Measurements from ENCODE around the gene RIMKLA. TPM values are rescaled to one million over a fixed set of nuclear protein-coding genes. Genes with fewer than 3 reads are reported as not detected.

Gene RIMKLA
- total and polyA plus RNA-seq, 2 of the 13 experiments (the other 11 are each of a cell fraction or from before 2014, with no cell fraction given), result 2.5 to 3.8 TPM

- TF ChIP-seq NFIB (CRISPR knock-in tag; IDR thresholded peaks at IDR 0.05; ENCODE audit: borderline replicate concordance) (no peak), TCF7 (IDR thresholded peaks at IDR 0.05; ENCODE audit: low read depth) (no peak), FUBP1 (CRISPR knock-in tag; IDR thresholded peaks at IDR 0.05; ENCODE audit: borderline replicate concordance) (no peak), NFE2L2 (IDR thresholded peaks at IDR 0.05; ENCODE audit: low read length) (no peak), PRMT3 (CRISPR knock-in tag; IDR thresholded peaks at IDR 0.05; ENCODE audit: borderline replicate concordance, low read depth) (no peak), BCL3 (CRISPR knock-in tag; IDR thresholded peaks at IDR 0.05) (no peak), HOXA3 (CRISPR knock-in tag; IDR thresholded peaks at IDR 0.05) (peak; percentile 33; the same call in 1 of the 2 replicates), YEATS4 (CRISPR knock-in tag; IDR thresholded peaks at IDR 0.05; ENCODE audit: borderline replicate concordance) (peak; percentile 9), RARA (CRISPR knock-in tag; IDR thresholded peaks at IDR 0.05) (no peak), CAMTA2 (CRISPR knock-in tag; IDR thresholded peaks at IDR 0.05; ENCODE audit: borderline replicate concordance) (0 out of 2 replicates have a peak, but pooled peaks have one; percentile 48), ZNF142 (CRISPR knock-in tag; IDR thresholded peaks at IDR 0.05) (no peak), ZNF605 (CRISPR knock-in tag; IDR thresholded peaks at IDR 0.05) (peak; percentile 71; the same call in 1 of the 2 replicates), MXD4 (CRISPR knock-in tag; IDR thresholded peaks at IDR 0.05) (peak; percentile 94; the same call in 1 of the 2 replicates), ZNF124 (CRISPR knock-in tag; IDR thresholded peaks at IDR 0.05) (no peak), SMAD1 (CRISPR knock-in tag; IDR thresholded peaks at IDR 0.05; ENCODE audit: borderline replicate concordance, low read depth) (no peak), U2AF1 (optimal IDR thresholded peaks at IDR 0.05; ENCODE audit: low read depth, low read length) (no peak), MAFK (conservative IDR thresholded peaks at IDR 0.05 in 1 of 2, IDR thresholded peaks at IDR 0.05 in 1 of 2; ENCODE audit: low read length in 2 of 2) (no peak), ZSCAN12 (CRISPR knock-in tag; IDR thresholded peaks at IDR 0.05) (no peak)
Measured at GRCh38 chr1:42334240-42335049, 46.1 kb upstream of the RIMKLA start (continued).

Measured in HepG2 (cell line).